ENCODE measurements around the gene SCIN.
A peak's percentile ranks its signal among the peaks of the same experiment; 100 is the strongest.
"Not testable (repeated sequence)": the region's sequence is repeated elsewhere in the genome, so short reads cannot be mapped to it uniquely, and the experiment has no call there.

The SCIN gene

DNA sequence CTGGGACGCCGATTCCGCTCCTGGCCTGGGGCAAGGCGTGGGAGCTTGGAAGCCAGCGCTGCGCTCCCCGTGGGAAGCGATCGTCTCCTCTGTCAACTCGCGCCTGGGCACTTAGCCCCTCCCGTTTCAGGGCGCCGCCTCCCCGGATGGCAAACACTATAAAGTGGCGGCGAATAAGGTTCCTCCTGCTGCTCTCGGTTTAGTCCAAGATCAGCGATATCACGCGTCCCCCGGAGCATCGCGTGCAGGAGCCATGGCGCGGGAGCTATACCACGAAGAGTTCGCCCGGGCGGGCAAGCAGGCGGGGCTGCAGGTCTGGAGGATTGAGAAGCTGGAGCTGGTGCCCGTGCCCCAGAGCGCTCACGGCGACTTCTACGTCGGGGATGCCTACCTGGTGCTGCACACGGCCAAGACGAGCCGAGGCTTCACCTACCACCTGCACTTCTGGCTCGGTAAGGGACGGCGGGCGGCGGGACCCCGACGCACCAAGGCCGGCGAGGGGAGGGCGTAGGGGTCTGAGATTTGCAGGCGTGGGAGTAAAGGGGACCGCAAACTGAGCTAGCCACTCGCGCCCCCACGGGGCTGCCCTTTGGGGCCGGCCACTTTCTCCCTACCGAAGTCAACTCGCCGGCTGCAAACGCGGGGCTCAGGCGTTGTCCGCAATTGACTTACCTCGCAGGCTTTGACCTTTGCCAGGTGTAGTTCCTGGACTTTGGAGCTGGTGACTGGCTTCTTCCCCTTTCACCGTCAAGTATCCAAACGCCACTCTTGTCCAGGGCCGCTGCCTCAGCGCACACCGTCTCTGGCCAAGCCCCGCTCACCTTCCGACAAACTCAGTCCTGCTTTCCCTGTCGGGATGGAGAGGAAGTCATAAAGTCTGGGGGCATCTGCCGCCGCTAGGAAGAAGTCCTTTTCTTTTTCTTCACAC is at the start of gene SCIN:
SCIN (plus strand) TSS at position 187 of the 928 bp plus-strand sequence; CDS start at position 254, 67 bp downstream.
- no peak for DNase-seq (ENCODE audit: low read depth)

DNA sequence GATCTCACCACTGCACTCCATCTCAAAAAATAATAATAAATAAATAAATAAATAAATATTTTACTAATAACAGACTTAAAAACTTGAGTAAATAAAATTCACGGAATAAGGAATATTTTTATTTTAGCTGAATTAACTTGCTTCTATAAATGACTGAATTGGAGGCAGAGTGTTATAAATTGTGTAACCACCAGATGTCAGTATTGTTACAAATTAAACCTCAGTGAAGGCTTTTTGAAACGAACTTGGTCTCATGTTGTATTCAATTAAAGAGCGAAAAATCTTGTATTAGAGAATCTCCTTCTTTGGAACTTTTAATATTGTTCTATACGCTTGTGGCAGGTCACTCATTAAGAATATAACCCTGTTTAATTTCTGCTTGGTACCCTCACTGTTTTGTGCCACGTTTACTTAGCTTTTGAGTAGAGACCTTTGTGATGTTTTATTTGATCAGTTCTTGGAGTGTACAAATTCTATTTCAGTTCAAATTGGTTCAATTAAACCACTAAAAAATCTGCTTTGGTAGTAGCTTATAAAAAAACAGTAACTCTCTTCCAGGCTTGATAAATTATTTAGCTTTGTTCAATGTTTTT is 45.6 kb upstream of the SCIN start:
- peak; percentile 57 for DNase-seq (ENCODE audit: low read depth)

DNA sequence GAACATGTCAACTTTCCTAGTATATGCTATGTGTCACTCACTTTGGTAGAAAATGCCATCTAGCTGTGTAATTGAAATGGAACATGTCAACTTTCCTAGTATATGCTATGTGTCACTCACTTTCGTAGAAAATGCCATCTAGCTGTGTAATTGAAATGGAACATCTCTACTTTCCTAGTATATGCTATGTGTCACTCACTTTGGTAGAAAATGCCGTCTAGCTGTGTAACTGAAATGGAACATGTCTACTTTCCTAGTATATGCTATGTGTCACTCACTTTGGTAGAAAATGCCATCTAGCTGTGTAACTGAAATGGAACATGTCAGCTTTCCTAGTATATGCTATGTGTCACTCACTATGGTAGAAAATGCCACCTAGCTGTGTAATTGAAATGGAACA is 43.8 kb upstream of the SCIN start:
- DNase-seq (ENCODE audit: low read depth): not testable (repeated sequence)

DNA sequence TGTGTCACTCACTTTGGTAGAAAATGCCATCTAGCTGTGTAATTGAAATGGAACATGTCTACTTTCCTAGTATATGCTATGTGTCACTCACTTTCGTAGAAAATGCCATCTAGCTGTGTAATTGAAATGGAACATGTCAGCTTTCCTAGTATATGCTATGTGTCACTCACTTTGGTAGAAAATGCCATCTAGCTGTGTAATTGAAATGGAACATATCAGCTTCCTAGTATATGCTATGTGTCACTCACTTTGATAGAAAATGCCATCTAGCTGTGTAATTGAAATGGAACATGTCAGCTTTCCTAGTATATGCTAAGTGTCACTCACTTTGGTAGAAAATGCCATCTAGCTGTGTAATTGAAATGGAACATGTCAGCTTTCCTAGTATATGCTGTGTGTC is 42.9 kb upstream of the SCIN start:
- DNase-seq (ENCODE audit: low read depth): not testable (repeated sequence)

DNA sequence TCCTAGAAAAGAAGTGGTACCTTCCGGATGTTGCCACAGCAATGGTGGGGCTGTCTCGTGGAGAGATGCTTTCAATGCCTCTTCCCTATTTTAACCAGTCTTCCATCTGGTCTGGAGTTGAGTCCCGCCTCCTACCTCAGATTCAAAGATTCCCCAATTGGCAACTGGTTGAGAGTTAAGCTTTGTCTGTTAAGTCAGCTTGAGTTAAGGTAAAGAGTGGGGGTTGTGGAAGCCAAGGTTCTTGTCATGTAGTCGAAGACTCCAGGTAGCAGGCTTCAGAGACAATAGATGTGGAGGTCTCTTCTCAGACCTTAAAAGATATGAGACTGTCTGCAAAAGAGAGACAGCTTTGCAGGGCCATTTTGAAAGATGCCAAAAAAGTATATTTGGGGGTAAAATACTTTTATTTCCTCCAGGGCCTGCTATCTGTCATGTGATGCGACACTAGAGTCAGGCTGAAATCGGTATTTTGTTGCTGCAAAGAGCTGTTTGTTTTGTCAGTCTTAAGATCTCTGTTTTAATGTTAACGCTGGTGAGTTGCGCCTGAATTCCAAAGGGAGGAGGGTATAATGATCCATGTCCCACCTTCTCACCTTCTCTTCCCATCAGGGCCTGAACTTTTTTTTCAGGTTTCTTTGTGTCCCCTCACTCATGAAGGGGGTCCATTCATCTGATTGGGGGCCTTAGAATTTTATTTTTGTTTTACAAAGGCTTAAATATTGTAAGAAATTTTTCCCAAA is 40.4 kb upstream of the SCIN start:
- DNase-seq (ENCODE audit: low read depth): no peak

DNA sequence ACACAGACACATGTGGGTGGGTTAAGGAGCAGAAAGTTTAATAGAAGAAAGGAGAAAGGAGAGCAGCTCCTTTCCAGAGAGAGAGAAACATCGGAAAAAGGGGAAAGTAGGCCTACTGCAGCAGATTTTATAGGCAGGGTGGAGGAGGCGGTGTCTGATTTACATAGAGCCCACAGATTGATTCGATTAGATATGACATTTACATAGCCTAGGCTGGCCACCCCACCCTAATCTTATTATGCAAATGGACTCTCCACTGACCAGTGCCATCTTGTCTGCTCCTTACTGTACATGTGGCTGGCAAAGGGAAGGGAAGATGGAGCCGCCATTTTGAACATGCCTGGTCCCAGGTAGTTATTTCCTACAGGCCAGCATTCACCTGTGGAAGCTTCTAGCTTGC is 38.7 kb upstream of the SCIN start:
- DNase-seq (ENCODE audit: low read depth): no peak

DNA sequence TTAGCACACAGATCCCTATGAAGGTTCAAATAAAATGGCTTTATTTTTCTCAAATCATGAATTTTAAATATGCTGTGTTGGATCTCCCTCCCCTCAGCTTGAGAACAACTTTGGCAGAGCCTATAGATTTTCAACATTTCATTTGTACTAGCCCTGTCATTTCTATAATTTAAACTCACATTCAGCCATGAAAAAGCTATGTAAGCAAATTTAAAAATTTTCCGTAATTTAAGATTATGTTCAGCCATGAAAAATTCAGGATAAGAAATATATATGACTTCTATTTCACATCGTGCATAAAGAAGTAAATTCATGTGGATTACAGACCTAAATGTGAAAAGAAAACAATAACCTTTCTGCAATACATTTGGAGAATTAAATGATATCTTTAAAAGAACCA is 36.5 kb upstream of the SCIN start:
- no peak for DNase-seq (ENCODE audit: low read depth)

DNA sequence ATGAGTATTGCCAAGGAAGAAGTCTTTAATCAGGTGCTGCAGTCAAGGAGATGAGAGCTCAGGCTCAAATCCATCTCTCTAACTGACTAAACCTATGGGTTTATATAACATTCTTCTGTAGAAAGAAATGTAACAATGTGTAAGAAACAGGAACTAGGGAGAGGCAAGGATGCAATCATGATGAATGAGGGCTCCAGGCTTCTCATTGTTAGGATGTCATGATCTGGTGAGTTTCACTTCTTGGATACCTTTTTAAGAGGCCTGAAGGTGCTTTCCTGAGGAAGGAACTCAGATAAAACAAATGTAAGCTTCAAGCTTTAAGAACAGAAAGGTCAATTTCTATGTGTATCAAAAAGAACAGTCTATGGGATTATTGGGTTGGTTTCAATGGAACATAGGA is 30.8 kb upstream of the SCIN start:
- no peak for DNase-seq (ENCODE audit: low read depth)

DNA sequence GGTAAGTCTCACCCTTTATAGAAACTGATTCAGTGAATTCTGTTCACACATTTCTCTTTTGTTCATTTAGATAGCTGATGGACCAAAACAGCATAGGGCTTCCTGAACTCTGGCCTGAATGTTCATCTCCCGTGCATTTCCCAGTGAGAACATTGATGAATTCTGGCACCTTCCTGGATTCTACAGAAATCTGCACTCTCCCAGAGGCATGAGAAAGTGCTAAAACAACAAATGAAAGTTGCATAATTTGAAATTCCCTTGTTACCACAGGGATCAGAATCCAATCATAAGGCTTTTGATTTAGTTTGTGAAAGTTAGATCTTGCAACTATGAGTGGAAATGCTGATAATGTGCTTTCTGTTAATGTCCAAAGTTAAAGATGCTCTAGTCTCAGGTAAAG is 29.7 kb upstream of the SCIN start:
- peak; percentile 35 for DNase-seq (ENCODE audit: low read depth)

DNA sequence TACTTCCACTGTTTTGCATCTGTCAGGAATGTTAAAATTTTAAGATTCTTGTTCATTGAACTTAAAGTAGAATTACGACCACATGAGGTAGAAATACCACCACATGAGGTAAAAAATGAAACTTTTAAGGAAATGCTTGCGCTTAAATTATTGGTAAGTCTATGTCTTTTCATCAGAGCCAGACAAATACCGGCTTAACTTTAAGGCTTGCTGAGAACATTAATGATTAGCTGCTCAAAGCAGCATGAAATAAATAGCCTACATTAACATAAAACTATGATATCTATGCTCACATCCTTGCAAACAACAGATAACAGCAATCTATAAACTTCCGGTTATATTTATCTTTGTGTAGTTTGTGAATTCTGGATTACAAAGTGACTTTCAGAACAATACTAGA is 26.9 kb upstream of the SCIN start:
- DNase-seq (ENCODE audit: low read depth): no peak

DNA sequence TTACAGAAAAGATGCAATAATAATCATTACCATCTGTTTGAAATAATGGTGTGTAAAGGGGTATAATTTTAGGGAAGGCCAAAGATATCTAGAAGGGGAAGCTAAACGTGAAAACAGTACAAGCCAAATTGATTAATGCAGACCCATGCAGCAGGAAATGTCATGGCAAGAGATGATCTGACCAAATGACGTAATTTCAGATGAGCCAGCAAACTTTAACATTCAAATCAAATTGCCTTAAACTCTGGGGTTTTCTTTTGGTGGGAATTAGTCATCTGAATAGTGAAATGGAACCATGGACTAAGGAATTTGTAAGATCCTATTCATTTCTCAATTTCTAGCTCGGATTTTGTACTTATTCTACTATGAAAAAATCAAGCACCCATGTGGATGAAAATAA is 21.4 kb upstream of the SCIN start:
- peak; percentile 17 for DNase-seq (ENCODE audit: low read depth)

DNA sequence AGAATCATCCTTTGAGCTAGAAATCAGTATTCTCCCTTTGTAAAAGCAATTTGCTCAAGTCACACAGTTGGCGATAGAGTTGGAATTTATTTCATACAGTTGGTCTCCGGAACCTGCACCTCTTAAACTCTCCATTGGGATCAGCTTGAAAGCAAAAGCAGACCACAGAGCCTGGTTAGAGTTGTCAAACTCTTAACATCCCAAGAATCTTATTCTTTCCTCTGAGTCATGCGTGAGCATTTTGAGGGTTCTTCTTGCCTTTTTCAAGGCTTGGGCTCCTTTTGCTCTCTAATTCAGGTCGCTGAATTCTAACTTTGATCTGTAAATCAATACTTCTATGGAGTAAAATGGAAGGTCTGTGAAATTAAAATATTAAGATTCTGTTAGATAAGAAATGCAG is 19.6 kb upstream of the SCIN start:
- DNase-seq (ENCODE audit: low read depth): peak; percentile 23

DNA sequence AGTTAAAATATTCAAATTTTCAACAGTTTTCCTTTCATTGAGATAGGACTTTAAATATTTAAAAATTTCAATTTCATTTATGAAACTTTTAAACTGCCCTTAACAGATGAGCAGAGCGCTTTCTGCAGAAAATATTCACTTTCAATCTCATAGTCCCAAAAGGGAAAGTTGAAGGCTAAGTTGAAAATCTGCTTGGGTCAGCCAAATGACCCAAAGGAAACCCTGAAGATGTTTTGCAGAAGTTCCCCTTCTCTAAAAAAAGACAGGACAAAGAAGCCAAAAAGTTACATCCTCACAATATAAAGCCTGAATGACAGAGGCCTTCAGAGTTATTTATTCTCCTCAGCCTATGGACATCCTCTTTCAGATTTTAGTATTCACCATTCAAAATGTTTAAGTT is 17.6 kb upstream of the SCIN start:
- DNase-seq (ENCODE audit: low read depth): no peak

DNA sequence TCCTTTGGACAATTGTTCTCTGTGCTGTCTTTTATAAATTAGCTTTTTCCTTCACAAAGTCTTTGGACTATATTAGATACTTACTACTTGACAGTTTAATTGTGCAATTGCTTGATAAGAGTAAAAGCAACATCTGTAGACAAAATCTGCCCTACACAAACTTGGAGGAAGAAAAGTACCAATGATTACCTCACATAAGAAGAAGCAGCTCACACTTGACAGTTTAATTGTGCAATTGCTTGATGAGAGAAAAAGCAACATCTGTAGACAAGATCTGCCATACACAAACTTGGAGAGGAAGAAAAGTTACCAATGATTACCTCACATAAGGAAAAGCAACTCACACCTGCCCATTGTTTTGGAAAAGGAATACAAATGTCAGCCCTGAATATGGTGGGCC is 17.1 kb upstream of the SCIN start:
- DNase-seq (ENCODE audit: low read depth): peak; percentile 36

DNA sequence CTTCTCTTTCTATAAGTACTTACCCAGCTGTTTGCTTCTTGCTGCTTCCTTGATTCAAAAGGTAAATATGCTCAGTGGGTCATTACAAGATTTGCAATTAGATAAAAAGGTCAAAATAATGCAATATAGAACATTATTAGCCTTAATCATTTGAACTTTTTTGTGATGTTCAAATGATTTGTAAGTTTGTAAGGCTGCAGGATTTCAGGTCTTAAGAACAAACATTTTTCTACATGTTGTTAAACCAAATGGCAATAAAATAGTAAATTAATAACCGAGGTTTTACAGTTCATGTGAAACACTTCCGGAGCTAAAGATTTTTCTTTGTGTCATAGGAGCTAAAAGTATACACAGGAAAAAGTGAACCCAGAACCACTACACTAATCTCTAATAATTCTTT is 16.2 kb upstream of the SCIN start:
- no peak for DNase-seq (ENCODE audit: low read depth)

DNA sequence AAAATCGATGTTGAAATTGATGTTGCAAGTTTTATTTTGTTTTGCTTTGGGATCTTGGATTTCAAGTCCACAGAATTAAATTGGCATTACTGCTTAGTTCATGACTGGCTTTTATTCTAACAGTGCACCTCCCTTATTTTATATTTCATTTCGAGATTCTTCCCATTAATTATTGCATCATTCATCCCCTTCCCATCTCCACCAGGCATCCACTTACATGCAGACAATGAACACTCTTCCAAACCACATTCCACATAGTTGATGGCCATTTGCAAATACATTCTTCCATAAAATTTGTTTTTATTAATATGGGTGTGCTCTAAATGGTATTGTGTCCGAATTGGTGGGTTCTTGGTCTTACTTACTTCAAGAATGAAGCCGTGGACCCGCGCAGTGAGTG is 15.6 kb upstream of the SCIN start:
- no peak for DNase-seq (ENCODE audit: low read depth)

DNA sequence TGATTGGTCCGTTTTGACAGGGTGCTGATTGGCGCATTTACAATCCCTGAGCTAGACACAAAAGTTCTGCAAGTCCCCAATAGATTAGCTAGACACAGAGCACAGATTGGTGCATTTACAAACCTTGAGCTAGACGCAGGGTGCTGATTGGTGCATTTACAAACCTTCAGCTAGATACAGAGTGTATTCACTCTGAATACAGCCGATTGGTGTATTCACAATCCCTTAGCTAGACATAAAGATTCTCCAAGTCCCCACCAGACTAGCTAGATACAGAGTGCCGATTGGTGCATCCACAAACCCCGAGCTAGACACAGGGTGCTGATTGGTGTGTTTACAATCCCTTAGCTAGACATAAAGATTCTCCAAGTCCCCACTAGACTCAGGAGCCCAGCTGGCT is 14.8 kb upstream of the SCIN start:
- not testable (repeated sequence) for DNase-seq (ENCODE audit: low read depth)

DNA sequence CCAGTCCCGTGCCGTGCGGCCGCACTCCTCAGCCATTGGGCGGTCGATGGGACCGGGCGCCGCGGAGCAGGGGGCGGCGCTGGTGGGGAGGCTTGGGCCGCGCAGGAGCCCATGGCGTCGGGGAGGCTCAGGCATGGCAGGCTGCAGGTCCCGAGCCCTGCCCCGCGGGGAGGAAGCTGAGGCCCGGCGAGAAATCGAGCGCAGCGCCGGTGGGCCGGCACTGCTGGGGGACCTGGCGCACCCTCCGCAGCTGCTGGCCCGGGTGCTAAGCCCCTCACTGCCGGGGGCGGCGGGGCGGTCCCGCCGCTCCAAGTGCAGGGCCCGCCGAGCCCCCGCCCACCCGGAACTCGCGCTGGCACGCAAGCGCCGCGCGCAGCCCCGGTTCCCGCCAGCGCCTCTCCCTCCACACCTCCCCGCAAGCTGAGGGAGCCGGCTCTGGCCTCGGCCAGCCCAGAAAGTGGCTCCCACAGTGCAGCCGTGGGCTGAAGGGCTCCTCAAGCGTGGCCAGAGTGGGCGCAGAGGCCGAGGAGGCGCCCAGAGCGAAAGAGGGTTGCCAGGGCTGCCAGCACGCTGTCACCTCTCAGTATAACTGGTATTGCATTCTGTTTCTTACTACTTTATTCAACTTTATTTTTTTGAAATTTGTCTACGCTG is 14.3 kb upstream of the SCIN start:
- not testable (repeated sequence) for DNase-seq (ENCODE audit: low read depth)

DNA sequence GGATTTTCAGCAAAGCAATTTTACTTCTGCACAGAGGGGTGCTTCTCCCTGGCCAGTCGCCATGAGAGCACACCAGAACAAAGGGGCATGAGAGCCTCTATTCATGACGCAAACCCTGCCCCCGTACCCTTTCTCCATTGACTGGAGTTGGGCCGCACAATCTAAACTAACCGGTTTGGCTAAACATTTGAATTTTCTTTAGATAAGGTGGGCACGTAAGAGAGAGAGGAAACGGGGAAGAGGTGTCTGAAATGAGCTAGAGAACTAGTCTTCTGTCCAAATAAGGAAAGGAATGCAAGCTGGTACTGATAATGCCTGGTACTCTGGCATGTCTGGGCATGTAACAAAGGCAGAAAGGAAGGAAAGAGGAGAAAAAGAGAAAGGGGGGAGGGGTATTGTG is 13.2 kb upstream of the SCIN start:
- DNase-seq (ENCODE audit: low read depth): peak; percentile 44

DNA sequence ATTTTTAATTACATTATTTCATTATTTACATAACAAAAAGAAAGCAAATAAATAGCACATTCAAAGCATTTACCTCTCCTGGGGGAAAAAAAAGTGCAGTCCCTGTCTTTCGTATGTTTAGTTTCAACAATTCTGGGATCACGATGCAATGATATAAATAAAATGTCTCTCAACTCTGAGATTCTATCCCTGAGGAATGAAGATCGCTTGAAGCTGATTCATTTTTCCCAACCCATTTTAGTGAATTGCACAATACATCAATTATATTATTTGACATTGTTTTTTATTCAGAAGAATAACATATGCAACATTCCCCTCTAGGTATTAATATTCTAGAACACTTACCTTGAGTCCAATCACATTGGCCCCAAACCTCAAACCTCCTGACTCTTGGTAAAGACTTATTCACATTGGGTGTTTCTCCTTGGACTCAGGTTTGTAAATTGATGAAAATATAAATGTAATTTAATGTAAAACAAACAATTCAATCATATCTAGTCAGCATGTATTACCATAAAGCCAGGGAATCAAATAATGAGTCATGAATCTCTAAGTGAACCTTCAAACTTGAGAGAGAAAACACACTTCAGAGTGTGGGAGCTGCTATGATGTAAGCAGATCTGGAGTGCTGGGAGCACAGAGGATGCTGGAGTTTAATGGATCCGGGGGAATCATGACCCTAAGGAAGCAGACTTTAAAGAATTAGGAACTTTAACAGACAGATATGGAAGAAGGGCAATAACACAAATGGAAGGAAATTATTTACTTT is 5.3 kb upstream of the SCIN start:
- DNase-seq (ENCODE audit: low read depth): peak; percentile 57

DNA sequence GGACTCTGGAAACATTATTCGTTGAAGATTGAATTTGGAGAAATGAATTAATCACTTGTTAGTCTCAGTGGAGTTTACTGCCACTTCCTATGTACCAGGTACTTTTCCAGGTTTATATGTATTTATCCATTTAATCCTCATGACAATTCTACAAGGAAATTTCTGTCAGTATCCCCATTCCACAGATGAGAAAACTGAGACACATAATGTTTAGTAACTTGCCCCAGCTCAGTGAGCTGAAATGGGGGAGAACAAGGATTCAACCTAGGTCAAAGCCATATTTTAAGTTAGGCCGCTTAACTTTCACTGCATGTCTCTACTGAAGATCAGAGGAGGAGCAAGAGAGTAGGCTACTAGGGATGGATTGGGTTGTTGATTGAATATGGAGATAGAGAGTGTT is 4.6 kb upstream of the SCIN start:
- no peak for DNase-seq (ENCODE audit: low read depth)

DNA sequence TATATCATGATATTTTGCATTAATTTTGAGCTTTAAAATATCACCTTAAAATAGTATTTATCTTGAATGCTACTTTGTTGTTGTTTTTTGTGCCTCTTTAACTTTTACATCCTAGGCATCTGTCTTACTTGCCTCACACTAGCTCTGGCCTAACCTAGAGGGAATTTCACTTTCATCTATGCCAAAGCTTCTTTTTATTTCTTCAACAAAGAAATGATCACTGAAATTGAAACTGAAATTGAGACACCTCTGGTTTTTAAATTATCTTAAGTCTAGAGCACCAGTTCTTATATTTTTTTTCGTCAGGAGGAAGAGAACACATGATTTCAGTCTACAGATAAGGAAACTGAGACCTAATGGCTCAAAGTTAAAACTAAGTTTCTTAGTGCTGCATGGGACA is 3.5 kb upstream of the SCIN start:
- no peak for DNase-seq (ENCODE audit: low read depth)

Data from amniotic epithelial cell (primary cell).